ENCODE data around the gene EGFLAM.

The EGFLAM gene

DNA sequence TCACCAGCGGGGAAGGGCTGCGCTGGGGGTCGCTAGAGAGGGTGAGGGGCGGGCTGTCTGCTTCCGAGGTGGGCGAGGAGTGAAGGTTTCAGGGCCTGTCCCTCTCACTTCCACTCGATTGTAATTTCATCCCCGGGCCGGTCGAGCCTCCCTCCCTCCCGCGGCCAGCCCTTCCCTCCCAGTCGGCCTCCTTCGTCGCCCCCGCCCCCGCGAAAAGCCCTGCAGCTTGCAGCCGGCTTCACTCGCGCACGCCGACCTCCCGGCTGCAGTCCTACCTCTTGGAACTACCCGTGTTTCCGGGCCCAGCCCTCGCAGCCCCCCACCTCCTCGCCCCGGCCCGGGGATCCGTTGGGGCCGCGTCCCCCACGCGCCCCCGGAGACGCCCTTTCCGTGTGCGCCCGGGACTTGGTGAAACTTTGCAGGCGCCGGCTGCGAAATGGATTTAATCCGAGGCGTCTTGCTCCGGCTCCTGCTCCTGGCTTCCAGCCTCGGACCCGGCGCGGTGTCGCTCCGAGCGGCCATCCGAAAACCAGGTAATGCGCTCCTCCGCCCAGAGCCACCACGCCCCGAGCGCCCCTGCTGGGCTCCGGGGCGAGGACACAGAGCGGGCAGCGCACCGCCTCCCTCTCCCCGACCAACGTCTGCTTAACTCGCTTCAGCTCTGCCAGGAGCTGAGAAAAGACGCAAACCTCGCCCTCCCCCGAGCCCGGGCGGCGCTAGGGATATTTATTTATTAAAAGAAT, at the start of gene EGFLAM:
Gene EGFLAM, plus strand, starts transcription at position 241 of the 743 bp plus-strand sequence. Its CDS starts 196 bp downstream, at position 437.
- DNase-seq = peak; percentile 2

DNA sequence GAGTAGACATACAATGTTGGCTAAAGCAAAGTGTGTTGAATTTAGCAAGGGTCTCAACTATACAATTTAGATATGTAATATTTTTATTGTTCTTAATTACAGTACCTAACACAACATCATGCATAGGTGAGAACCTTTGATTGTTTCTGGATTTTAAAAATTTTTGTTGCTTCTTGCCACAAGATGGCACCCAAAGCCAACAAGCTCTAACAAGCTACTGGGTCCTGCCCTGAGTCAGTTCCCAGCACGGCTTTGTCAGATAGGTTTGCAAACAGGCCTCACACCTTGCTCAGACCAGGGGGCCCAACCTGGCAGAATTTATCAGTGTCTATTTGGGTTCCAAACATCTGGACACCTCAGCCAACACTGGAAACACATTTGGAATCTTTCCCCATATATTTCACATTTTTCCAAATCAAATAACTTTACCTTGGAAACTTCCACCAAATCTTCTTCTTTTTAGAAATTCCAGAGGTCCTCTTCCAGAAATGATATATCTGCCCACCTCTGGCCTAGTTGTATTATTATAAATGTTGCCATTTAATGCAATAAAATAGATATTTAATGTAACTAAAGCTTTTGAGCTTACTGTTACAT, 49.5 kb upstream of the EGFLAM start:
- no peak for DNase-seq

DNA sequence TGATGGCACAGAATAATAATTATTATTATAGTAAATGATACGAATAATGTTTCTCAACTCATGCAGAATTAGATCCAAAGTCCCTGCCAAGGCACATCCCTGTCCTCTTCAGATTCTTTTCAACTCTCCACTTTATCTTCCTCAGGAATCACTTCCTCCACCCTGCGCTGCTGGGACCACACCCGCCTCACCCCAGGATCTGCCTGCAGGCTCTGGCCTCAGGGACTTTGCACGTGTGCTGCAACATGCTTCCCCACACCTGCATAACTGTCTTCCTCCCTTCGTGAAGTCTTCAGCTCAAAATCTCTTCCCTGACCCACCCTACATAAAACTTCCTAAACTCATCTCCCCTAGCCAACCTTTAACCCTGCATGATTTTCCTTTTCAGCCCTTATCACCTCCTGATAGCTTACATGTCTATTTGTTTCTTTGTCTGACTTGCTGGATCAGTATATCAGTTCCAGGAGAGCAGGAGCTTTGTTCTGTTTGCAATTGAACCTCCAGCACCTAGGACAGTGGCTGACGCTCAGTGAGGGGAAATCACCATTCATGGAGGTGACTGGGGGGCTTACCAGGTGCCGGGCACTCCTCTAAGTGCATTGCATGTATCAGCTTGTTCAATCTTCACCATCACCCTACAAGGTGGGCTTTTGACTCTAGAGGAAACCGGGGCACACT, 47.5 kb upstream of the EGFLAM start:
- DNase-seq = no peak

DNA sequence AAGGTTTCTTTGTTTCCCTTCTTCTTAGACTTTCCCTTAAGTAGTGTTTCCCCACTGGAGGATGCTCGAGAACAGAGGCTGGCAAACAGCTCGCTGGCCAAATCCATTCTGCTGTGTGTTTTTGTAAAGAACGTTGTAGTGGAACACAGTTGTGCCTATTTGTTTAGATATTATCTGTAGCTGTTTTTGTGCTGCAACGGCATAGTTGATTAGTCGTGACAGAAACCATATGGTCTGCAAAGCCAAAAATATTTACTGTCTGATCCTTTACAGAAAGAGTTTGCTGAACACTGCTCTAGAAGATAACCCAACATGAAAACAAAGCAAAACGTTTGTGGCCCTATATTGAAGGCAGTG, 47.0 kb upstream of the EGFLAM start:
- DNase-seq = no peak

DNA sequence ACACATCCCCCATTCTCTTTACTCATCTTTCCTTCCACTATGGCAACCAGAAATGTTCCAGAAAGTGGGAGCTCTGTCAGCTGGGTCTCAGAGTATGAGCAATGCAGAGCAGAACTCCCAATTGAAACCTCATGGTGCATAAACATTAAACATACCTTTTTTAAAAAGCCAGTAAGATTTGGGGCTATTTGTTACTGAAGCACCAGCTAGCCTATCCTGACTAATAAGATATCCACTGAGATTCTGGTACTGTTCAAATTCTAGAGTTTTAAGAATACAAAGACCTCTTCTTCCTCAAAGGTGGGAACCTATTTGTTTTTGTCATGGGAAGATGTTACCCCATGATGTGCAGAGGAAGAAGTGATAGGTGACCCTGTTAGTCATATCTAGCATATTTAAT, 46.1 kb upstream of the EGFLAM start:
- DNase-seq = no peak

DNA sequence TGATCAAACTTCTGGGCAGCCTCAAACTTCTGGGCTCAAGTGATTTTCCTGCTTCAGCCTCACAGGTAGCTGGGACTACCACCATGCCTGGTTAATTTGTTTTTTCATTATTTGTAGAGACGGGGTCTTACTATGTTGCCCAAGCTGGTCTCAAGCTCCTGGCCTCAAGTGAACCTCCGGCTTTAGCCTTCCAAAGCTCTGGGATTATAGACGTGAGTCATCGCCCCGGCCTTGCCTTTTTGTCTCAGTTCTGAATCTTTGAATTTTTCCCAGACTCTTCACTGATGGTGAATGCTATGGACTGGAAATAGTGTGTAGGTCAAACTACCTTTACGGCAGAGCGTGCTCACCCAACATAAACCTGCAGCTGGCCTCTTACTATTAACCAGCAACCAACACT, 32.3 kb upstream of the EGFLAM start:
- DNase-seq = no peak

DNA sequence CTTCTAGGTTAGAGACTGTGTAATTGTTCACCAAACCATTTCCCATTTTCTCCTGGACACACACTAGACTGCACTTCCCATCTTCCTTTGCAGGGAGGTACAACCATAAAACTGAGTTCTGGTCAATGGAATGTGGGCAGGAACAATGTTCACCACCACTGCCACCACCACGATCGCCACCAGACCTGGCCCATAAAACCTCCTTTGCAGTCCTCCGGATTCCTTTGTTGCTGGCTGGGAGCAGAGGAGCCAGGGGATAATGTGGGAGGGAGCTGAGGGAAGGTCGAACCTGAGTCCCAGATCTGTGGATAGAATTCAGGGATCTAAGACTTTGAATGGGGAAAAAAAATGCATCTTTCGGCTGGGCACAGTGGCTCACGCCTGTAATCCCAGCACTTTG, 29.4 kb upstream of the EGFLAM start:
- no peak for DNase-seq

DNA sequence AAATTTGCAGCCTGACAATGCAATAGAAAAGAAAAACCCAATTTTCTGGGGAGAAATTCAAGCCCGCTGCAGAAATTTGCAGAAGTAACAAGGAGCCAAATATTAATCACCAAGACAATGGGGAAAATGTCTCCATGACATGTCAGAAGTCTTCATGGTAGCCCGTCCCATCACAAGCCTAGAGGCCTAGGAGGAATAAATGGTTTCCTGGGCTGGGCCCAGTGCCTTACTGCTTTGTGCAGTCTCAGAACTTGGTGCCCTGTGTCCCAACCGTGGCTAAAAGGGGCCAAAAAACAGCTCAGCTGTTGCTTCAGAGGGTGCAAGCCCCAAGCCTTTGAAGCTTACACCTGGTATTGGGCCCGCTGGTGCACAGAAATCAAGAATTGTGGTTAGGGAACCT, 23.6 kb upstream of the EGFLAM start:
- DNase-seq = no peak

DNA sequence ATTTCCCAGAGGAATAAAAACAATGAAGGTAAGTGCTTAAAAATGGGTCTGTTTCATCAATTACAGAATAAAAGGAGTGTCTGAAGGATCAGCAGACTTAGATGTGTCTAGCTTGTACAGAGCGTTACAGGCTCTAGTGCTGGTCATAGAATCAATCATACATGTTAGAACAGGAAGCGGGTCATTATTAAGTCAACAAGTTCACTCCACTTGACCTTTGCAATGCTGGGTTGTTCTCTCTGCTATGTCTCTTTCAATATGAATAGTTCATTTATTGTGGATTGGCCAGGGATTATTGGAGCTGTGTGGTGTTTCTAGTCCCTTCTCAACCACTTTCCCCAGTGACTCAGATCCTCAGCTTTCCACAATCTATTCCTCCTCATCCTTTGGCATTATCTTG, 20.7 kb upstream of the EGFLAM start:
- no peak for DNase-seq

DNA sequence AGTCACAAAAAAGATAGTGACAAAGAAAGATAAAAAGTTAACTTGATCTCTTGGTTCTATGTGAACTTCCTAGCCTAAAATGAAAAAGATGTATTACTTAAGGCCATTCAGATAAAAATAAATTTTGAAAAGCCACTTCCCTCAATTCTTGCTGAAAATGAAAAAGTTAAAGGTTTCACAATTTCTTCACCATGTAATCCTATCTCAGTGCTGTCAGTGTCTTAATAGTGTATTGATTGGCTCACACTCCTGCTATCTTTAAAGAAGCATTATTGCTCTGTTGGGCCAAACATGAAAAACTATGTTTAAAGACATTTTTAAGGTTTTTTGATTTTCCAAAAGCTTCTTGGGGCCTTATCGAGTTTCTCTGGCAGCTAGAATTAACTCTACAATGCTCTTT, 18.1 kb upstream of the EGFLAM start:
- no peak for DNase-seq

DNA sequence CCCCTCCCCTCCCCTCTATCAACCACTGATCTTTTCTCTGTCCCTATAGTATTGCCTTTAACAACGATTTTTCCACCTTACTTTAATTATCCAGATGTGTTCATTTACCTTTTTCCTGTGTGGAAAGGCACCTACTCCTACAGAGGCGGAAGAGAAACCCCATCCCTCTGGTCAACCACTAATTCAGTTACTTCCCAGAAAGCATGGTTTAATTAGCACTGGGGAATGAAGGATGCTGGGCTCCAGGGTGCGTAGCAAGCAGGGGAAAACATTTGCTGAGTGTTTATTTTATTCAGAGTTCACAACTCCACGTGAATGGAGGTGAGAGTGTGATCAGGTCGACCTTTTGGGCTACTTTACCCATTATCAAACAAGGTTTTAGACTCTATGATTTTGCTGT, 16.7 kb upstream of the EGFLAM start:
- no peak for DNase-seq

DNA sequence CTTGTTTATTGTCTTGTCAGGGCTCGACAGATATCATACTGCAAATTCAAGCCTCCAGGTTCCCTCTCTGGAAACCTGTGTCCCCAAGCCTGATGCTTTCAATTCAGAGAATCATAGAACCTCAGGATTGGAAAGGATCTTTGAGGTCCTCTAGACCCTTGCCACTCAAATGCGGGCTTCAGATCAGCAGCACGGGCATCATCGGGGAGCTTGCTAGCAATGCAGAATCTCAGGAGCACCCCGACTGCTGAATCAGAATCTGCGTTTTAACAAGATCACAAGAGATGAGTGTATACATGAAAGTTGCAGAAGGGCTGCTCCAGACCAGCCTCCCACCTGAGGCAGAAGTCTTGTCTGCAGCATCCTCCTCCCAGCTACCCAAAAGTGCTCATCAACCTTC, 13.1 kb upstream of the EGFLAM start:
- DNase-seq = no peak

DNA sequence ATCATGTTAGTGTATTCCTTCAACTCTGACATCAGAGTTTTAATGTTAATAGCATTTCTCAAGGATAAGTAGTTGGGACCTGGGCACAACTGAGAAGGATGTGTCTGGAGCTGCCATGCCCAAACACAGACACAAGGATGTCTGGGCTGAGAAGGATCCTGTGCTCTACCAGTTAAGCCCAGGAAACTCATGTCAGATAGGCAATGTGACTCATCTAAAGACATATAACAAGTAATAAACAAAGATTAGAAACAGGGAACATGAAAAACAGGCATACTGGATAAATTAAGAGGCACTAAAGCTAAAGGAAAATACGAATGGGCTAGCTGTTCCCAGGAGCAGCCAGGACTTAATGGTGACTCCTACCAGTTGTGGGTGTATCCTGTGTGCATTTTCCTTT, 9.1 kb upstream of the EGFLAM start:
- no peak for DNase-seq

DNA sequence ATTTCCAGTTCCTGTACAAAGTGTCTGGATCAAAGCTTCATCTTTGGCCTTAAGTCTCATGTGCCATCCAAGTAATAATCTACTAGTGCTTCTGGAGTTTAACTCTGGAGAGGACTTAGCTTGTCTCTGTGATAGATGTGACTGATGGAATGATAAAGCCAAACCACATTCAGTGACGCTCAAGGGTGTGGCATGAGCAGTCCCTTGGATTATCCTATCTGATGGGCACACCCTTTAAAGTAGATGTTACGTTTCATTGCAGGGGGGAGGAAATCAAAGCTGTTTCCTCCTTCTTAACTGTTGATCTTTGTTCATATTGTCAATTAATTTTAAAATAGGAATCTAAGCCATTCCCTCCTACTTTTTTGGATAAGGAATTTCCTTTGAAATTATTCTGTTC, 8.5 kb upstream of the EGFLAM start:
- DNase-seq = no peak

DNA sequence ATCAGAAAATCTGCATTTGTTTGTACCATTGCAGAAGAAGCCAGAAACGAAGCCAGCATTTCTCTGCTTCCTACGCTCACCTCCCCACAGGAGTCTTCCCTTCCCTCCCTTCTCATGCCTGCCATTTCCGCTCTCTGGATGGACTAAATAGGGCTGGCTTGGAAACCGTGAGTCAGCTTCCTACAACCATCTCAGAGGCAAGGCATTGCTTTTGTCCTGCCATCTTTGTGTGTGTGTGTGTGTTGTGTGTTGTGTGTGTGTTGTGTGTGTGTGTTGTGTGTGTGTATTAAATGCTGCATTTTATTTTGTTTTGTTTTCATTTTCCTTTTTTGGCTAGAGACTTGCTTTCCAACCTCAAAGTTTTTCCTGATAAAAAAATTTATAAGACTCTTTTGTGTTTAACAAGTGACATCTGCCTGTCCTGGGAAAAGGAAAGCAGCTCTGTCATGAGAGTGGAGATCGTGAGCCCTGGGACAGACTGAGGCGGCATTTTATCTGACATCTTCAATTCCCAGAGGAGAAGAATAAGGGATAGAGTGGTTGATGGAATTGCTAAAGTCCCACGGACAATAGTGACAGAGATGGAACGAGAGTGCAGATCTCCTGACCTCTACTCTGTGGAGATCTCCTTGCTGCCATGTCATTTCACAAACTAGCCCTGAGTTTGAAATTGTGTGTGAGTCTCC, 7.5 kb upstream of the EGFLAM start:
- DNase-seq = no peak

DNA sequence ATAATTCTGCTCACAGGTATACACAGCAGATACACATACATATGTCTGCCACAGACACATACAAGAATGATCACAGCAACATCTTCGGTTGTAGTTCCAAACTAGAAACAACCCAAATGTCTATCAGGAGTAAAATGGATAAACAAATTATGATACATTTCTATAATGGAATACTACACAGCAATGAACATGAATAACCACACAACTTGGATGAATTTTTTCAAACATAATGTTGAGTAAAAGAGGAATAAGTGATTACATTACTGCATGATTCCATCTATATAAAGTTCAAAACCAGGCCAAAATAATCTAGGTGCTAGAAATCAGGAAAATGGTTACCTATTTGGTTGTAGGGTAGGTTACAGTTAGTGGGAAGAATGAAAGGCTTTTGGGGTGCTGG, 4.6 kb upstream of the EGFLAM start:
- no peak for DNase-seq

DNA sequence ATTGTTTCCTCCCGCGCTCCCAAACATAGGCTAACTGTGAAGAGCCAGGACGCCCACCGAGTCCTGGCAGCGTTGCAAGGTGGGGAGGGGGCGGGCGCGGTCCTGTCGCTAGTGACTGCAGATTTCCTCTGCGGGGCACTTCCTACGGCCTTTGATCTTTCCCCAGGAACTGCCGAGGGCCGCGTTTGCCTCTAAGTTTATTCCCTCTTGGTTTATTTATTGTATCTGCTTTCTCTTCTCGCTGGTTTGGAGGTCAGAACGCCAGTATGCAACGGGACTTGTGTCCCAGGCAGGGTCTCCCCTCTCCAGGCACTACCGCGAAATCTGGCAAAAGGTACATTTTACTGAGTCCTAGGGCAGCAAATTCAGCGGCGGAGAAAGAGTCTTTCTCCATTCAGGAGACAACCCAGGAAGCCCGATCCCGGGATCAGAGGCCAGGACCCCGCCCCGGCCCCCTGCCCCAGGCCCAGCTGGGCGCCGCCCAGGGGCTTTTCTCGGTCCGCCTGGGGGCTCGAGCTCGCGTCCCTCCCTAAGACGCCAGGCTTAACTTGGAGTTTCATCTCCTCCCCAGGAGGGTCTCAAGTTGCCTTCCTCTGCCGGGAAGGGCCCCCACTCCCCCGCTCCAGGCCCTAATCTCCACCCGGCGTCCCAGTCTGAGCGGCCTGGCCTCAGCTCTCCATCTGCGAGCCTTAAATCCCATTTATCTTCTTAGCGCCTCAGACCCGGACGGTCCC, 884 bp upstream of the EGFLAM start:
- DNase-seq = no peak

DNA sequence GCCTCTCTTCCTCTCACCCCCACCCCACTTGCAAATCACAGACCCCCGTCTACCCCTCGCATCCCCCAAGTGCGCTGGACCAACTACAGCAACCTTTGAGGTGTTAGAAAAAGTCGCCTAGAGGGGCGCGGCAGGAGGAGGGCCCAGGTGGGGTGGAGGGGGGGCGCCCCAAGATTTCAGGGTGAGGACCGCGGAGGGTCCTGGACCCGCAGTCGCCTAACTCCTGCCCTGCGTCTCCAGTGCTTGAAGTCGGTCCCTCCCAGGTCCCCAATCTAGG, 379 bp upstream of the EGFLAM start:
- no peak for DNase-seq

DNA sequence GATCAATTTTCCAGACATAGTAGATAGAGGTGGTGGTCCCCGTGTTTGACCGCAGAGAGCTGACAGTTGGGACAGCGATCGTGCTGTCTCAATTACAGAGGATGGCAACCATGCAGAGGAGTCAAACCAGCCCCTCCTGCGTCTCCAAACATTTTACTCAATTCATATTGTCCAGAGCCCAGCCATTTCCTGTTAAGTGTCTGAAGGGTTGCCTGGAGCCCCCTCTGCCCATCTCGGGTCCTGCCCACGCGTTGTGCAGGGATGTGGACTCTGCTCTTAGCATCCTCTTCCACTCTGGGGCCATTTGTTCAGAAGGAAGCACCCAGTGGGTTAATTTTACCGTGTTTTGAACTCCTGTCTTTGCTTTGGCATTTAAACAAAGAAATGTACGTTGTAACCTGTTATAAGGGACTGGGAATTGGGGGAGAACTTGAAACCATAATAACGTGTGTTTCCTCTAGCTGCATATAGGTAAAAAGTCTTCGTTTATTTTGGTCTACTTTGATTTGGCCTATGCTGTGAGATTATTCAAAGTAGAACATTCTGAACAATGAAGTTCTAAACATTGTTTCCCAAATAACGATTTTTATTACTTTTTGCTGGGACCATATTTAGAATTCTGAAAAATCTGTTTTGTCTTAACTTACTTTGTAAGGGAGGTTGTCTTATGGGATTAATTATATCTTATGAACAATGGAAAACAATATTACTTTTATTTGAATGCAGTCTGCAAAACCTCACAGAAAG, 876 bp downstream of the EGFLAM start:
- DNase-seq = no peak

DNA sequence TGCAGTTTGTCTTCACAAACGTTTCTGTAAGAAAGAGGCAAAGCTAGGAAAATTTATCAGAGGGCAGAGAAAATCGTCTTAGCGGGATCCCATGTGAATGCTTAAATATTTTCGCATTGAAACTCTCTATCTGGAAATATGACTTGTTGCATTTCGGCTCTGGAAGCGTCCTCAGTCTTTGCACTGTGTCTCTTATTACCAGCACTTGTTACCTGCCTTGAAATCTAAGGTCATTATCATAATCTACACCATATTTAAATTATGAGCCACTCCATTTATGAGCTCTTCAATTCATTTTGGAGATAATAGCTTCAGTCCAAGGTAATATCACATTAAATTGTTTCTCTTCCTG, 1.4 kb downstream of the EGFLAM start:
- DNase-seq = no peak

DNA sequence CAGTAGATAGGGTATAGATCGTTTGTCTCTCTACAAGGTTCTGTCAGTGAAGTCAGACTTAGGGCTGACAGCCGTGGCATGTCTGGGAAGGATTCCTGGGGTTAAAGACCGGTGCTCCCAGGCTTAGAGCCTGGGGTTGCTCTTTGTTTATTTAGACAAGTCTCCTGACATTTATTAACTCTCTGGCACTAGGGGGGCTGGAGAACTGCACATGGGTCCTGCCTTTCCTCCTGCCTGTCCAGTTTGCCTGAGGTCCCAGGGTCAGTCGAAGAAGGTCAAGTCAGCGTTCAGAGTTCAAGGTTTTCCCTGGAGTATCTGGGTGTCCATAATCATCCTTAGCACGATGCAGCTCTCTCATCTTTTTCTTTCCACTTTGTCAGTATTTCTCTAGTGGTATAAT, 5.6 kb downstream of the EGFLAM start:
- no peak for DNase-seq

DNA sequence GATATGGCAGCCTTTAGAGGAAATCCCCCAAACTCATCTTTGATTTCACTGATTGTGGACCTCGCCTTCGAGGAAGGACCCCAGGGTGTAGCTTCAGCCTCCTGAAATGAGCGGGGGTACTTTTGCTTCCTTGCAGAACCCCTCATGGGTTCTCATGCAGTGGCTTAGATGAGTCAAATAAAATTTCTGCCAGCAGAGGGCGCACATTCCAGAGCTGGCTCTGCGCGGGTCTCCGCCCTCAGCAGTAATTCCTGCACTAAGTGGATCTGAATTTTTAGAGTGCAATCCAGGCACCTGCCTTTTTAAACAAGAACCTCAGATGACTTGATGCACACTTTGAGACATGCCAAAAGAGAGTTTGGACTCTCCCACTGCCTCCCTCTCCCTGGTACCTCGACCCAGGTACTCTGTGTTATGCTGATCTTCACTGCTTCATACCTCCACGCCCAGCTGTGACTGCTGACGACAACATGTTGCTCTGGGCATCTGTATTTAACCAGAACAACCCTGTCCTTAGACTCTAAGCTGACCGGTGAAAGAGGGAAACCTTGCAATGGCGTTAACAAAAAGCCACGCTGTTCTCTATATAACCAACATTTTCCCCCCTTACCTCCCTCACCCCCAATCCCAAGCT, 7.3 kb downstream of the EGFLAM start:
- peak; percentile 8 for DNase-seq
